ENCODE results near the gene COMMD6.

- TF ChIP-seq ETS1 (conservative IDR thresholded peaks at IDR 0.05; ENCODE audit: control insufficient read depth, low read depth, low read length) (no peak), PPARD (CRISPR knock-in tag; IDR thresholded peaks at IDR 0.05) (no peak), POLR3G (IDR thresholded peaks at IDR 0.05; ENCODE audit: extremely low read depth, insufficient read length, insufficient replicate concordance) (no peak), ESRRB (CRISPR knock-in tag; IDR thresholded peaks at IDR 0.05; ENCODE audit: borderline replicate concordance) (no peak), DPF2 (IDR thresholded peaks at IDR 0.05) (no peak), AFF1 (IDR thresholded peaks at IDR 0.05; ENCODE audit: low read depth in 1 of 2, partially characterized antibody in 2 of 2) (no peak), CC2D1A (IDR thresholded peaks at IDR 0.05) (no peak), TCF7L2 (IDR thresholded peaks at IDR 0.05; ENCODE audit: low read depth, low read length) (no peak), CHD4 (IDR thresholded peaks at IDR 0.05; ENCODE audit: insufficient read depth, insufficient replicate concordance, low read depth, low read length, poor library complexity, severe bottlenecking) (no peak)
Observed at GRCh38 chr13:75547917-75548316, 10.3 kb upstream of the COMMD6 start.

Measured in K562 (cell line).